Stimulated activated CD4-positive, alpha-beta T cell treated with anti-CD3 and anti-CD28 coated beads, Interleukin-15, amount 100 ng/mL, for 1 hour (primary cell): ENCODE measurements around the gene PHB1.
"Not testable (repeated sequence)": the region's sequence is repeated elsewhere in the genome, so short reads cannot be mapped to it uniquely, and the experiment has no call there.

ENCODE experiments used
- DNase-seq, 2 donors: peaks; one replicate each; pipeline ENCODE4 v3.0.0-alpha.2; 2020; ENCODE audit warnings: low read depth in 1 of 2, low spot score in 1 of 2

The PHB1 gene

DNA sequence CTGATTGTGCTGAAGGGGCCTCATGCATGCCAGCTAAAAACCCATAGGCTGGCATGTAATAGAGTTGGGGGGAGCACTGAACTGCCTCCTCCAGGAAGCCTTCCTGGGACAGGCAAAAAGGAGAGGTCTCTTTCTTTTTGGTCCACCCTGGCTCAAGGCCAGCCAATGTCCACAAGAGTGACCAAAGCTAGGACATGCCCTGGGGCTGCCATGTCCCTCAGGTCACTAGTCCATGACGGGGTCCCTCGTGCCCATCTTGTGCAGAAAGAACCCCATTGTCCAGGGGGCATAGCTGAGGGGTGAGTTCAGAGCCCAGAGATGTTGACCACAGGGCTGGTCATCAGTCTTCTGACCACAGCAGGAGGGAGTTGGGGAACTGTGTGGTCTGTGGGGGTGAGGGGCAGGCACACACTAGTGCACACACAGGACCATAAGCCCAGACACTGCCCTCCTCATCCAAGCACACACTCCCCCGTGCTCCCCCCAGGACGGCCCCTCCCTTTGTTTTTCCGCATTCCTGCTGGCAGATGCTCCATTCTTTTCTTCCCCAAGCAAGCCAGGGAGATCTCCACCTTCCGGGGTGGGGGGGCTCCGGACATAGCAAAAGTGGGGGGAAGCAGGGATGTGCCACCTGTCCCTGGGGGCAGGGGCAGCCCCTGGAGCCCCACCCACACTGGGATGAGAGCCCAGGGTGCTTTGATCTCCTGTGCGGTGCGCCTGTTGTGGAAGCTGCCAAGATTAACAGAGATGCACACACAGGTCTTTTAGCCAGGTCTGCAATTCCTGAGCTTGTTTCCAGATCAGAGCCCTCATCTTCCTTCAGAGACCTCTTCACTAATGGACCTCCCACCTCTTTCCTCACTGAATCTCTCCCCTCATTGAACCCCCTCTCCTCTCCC lies 25.2 kb upstream of the PHB1 start:
- no peak for DNase-seq

GRCh38 chr17:49439305-49439672 lies 24.6 kb upstream of the PHB1 start:
- no peak for DNase-seq

DNA sequence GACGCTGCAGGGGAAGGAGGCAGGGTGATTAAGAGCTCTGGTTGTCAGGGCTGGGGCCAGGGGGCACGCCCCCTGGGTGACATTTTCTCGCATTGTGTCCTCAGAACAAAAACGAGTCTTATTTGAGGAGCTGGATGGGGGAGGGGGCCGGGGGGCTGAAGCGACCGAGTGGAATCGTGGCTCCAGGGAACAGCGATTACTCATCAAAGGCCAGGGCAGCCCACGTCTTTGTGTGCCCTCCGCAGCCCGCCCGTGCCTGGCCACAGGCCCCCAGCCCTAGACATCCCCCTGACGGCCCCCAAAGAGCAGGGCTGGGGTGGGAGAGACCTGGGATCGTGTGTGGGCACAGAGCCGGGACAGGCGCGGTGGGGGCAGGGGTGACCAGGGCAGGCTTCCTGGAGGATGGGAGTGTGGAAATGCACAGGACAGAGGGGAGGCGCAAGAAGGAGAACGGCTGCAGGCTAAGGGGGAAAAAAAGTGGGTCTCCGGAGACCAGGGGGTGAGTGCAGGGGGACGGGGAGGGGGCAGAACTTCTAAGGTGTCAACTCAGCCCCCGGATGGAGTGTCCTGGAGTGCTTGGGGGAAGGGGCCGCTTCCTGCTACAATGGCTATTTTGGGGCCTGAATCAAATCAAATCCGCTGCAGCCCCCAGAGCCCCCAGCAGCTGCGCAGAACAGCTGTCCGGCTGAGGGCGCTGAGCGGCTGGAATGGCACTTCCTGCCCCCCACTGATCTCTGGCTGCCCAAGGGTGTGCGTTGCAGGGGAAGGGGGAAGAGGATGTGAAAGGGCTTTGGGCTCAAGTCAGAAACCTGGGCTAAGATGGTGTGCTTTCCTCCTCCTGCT lies 24.0 kb upstream of the PHB1 start:
- DNase-seq, result no peak

DNA sequence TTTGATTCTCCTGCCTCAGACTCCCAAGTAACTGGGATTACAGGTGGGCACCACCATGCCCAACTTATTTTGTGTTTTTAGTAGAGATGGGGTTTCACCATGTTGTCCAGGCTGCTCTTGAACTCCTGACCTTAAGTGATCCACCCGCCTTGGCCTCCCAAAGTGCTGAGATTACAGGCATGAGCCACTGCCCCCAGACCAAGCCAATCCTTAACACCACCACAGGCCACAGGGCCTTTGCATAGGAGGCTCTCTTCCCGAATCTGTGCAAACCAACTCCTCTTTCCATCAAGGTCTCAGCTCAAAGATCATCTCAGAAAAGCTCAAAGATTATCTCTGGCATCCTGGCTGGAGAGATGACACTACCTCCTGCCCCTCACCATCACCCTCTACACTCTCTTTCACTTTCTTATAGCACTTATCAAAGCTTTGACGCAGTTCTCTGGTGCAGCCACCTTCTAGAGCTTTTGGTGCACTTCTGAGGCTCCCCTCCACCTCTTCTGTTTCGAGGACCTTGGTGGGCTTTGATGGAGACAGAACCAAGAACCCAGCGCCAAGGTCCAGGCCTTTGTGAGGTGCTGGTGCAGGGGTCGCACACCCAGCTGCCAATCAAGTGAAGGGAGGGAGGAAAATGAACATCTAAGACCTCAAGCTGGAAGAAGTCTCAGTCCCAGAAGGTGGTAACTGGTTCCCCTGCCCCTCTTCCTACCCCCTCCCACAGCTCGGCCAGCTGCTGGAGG lies 23.2 kb upstream of the PHB1 start:
- no peak for DNase-seq

DNA sequence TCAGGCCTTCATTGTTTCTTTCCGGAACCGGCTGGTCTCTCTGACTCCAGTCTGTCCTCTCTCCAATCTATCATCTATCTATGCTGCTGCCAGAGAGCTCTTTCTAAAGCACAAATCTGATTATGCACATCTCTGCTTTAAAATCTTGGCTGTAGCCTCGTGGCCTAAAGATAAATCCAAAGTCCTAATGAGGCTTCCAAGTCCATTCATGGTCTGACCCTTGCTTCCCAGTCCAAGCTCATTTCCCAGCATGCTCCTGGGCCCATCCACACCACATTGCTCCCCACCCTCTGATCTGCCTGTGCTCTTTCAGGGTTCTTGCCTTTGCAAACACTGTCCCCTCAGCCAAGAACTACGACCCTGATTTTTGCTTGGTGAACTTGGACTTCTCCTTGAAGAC lies 21.5 kb upstream of the PHB1 start:
- no peak for DNase-seq

GRCh38 chr17:49435671-49436029 lies 21.0 kb upstream of the PHB1 start:
- no peak for DNase-seq

GRCh38 chr17:49434821-49435670 lies 20.4 kb upstream of the PHB1 start:
- DNase-seq, result no peak

- no peak for DNase-seq
Measured at GRCh38 chr17:49433000-49433694, 18.5 kb upstream of the PHB1 start.

- no peak for DNase-seq
Measured at GRCh38 chr17:49431743-49432142, 17.1 kb upstream of the PHB1 start.

- DNase-seq, result no peak
Measured at GRCh38 chr17:49425004-49425286, 10.3 kb upstream of the PHB1 start.

DNA sequence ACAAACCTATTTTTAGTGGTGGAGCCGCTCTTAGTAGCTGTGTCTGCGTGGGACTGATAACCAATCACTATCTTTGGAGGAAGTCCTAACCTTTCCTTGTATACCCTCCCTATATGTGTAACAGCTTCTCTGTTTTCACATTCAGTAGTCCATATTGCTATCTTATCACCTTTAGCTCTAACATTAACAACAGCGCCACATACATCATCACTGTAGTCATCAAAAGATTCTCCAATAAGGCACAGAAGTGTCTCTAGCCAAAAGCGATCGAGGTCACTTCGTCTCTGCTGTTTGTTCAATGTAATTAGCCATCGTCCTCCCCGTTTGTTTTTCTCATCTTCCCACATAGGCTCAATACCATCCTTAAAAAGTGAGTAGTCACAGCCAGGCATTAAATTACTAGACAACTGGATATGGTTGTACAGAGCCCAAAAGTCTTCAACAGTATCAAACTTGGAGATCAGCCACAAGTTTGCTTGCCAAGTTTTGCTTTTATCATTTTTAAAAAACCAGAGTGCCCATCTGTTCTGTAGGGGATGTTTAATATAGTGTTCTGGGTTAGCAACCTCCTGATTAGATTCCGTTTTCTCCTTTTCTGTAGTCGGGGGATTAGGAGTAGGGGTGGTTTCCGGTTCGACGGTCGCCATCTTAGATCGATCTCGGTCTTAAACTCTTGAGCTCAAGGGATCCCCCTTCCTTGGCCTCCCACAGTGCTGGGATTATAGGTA lies 9.8 kb upstream of the PHB1 start:
- not testable (repeated sequence) for DNase-seq

- DNase-seq, result no peak
Measured at GRCh38 chr17:49422714-49423113, 8.0 kb upstream of the PHB1 start.

DNA sequence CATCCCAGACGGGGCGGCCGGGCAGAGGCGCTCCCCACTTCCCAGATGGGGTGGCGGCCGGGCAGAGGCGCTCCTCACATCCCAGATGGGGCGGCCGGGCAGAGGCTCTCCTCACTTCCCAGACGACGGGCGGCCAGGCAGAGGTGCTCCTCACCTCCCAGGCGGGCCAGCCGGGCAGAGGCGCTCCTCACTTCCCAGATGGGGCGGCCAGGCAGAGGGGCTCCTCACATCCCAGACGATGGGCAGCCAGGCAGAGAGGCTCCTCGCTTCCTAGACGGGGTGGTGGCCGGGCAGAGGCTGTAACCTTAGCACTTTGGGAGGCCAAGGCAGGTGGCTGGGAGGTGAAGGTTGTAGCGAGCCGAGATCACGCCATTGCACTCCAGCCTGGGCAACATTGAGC lies 5.1 kb upstream of the PHB1 start:
- not testable (repeated sequence) for DNase-seq

- DNase-seq, result not testable (repeated sequence)
Measured at GRCh38 chr17:49418754-49419740, 4.4 kb upstream of the PHB1 start.

DNA sequence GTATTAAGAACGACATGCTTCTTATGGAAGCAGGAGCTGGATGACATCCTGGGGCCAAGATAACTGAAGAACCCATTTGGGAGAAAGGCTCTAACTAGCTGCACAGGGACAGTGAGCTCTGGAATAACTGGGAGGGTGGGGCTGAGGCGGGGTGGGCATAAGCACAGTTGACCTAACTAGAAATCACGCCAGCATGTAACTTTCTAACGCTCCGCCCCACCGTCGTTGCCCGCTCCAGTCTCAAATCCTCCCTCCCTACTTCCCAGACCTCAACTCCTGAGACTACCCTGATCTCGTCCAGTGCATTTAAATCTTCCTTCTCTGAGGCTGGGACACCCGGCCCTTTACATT lies 436 bp downstream of the PHB1 start:
- no peak for DNase-seq

DNA sequence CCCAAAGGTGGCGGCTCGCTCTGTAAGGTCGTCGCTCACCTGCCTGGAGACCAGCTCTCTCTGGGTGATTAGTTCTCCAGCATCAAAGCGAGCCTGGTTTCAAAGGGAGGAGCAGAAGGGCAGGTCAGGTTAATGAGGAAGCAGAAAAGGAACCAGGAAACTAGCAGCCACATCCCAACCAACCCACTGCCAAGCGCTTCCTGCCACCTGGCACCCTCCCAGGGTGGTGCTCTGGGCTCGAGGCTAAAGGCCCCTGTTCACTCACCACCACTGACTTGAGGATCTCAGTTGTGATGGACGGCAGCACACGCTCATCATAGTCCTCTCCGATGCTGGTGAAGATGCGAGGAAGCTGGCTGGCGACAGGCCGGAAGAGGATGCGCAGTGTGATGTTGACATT lies 5.6 kb downstream of the PHB1 start:
- no peak for DNase-seq

- peak; percentile 65 to 79 for DNase-seq
Measured at GRCh38 chr17:49407981-49408501, 6.6 kb downstream of the PHB1 start.

GRCh38 chr17:49407086-49407485 lies 7.6 kb downstream of the PHB1 start:
- DNase-seq, result no peak
